ENCODE results near the gene SORCS2.
A peak's percentile ranks its signal among the peaks of the same experiment; 100 is the strongest.

DNA sequence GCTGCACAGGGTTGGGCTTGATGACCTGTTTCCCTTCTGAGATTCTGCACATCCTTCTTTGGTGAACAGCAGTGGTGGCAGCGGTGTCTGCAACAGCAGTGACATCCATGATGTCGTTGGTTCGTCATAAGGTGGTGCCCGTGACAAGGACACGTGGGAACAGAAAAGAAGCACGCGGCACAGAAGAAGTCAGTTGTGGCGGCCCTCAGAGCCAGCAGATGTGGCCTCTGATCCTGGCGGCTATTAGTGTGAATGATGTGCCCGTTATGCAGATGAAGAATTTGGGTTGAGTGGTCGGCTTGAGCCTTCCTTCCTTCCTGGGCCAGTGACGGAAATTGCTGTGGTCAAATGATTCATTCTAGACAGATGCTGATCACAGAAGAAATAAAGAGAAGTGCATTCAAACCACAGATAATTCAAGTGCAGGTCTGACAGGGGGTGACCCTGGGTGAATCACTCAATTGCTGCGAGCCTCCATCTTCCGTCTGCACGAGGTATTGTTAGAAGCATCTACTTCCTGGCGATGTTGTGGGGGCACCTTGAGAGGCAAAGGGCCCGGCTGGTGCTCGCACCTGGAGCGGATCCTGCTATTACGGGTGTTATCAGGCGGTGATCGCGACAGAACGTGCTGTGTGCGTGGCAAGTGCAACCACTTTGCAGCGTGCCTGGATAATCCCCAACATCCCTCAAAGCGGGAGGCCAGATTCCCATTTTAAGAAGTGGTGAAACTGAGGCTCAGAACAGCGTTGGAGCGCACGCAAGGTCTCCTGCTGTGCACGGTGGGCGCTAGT lies 457.6 kb downstream of the SORCS2 start:
- TF ChIP-seq, protein P1, sequence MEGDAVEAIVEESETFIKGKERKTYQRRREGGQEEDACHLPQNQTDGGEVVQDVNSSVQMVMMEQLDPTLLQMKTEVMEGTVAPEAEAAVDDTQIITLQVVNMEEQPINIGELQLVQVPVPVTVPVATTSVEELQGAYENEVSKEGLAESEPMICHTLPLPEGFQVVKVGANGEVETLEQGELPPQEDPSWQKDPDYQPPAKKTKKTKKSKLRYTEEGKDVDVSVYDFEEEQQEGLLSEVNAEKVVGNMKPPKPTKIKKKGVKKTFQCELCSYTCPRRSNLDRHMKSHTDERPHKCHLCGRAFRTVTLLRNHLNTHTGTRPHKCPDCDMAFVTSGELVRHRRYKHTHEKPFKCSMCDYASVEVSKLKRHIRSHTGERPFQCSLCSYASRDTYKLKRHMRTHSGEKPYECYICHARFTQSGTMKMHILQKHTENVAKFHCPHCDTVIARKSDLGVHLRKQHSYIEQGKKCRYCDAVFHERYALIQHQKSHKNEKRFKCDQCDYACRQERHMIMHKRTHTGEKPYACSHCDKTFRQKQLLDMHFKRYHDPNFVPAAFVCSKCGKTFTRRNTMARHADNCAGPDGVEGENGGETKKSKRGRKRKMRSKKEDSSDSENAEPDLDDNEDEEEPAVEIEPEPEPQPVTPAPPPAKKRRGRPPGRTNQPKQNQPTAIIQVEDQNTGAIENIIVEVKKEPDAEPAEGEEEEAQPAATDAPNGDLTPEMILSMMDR (IDR thresholded peaks at IDR 0.05): peak; percentile 25
- peak; percentile 68 for TF ChIP-seq REST (IDR thresholded peaks at IDR 0.05; ENCODE audit: low read depth, low read length)
- TF ChIP-seq RCOR1 (IDR thresholded peaks at IDR 0.05; ENCODE audit: low read length): no peak
- TF ChIP-seq GATA2 (CRISPR knock-in tag; IDR thresholded peaks at IDR 0.05): no peak
- TF ChIP-seq RFX5 (IDR thresholded peaks at IDR 0.05; ENCODE audit: low read length): no peak
- TF ChIP-seq EZH2phosphoT487 (IDR thresholded peaks at IDR 0.05; ENCODE audit: borderline replicate concordance, low read depth): no peak
- TF ChIP-seq POLR2AphosphoS5 (IDR thresholded peaks at IDR 0.05; ENCODE audit: low read depth, low read length): peak; percentile 87; the same call in 1 of the 2 replicates

Measured in SK-N-SH (cell line).